ELR (cell line): ENCODE measurements around the gene ABTB1.

Experiments used
- DNase-seq: peaks from one replicate; pipeline ENCODE4 v3.0.0-alpha.2; 2015; ENCODE audit warnings: low read depth

Gene ABTB1

GRCh38 chr3:127672429-127673190 lies at the start of gene ABTB1:
Gene ABTB1, plus strand, starts transcription at chr3:127672952. Its CDS starts 74 bp downstream, at chr3:127673026.
- peak; percentile 87 for DNase-seq

- peak; percentile 47 for DNase-seq
These were observed 48.7 kb upstream of the ABTB1 start for GRCh38 chr3:127624063-127624462.

- DNase-seq = peak; percentile 36
These were observed 46.9 kb upstream of the ABTB1 start for GRCh38 chr3:127625821-127626220.

GRCh38 chr3:127628426-127628787 lies 44.3 kb upstream of the ABTB1 start:
- DNase-seq = no peak

DNA sequence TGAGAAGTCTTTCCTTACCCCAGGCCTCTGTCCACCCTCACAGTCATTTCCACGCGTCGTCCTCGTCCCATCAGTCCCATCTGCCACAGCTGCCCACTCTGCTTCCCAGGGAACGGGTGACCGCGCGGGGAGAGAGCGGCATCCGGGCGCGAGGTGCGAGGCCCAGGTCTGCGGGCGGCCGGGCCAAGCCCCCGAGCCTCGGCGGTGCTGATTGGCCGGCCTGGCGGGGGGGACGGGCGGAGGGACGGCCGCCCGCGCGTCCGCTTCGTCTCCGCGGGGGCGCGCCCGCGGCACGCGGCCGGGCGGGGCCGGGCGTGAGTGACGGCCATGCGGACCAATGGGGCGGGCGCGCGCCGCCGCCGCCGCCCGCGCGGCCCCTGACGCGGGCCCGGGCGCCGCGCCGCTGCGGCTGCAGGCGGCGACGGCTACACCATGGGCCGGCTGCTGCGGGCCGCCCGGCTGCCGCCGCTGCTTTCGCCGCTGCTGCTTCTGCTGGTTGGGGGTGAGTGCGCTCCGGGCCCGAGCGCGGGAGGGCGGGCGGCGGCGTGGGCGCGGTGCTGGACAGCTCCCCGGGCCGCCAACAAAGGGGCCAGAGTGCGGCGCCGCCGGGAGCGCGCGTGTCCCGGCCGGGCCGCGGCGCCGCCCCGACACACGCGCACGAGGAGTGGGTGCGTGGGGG lies 43.8 kb upstream of the ABTB1 start, which contains the start of gene PODXL2:
PODXL2 (plus strand) TSS at position 398 of the 679 bp plus-strand sequence; CDS start at position 433, 35 bp downstream.
- peak; percentile 31 for DNase-seq

DNA sequence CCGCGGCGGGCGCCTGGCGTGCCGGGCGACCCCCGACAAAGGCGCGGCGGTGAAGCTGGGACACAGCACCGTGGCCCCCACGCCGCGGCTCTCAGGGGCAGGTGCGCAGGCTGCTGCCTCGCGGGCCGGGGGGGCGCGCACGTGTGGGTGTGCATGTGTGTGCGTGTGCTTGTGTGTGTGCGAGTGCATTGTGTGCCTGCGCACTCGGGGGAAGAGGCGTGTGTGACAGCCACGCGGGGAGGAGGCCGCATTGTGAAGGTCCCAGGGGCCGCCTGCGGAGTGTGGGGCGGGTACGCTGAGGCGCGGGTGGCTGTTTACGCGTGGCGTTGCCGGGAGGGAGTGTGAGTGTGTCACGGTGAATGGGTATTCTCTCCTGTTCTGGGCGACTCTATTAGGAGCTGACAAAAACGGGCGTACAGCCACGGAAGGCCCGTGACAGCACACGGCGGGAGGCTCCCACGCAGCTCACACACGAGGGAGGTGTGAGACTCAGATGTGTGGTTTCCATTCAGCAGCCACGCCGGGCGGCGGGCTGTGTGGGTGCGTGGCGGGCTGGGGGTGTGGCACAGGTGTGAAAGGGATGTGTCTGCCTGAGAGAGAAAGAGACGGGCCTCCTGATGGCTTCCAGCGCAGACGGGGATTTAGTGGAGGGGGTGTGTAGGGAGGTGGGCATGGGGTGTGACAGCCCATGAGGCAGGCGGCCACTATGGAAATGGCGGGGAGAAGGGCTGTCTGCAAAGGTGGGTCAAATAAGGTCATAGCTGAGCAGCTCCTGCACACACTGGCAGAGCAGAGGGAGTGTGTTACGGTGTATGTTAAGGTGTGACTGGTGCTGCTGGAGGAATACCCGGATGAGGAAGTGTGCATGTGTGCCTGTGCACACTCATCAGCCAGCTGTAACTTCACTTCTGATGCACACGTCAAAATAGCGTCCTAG lies 43.0 kb upstream of the ABTB1 start:
- DNase-seq = no peak

GRCh38 chr3:127630811-127631714 lies 41.7 kb upstream of the ABTB1 start:
- no peak for DNase-seq

- DNase-seq = no peak
These were observed 40.5 kb upstream of the ABTB1 start for GRCh38 chr3:127632035-127632820.

- DNase-seq = no peak
These were observed 38.1 kb upstream of the ABTB1 start for GRCh38 chr3:127634653-127635052.

DNA sequence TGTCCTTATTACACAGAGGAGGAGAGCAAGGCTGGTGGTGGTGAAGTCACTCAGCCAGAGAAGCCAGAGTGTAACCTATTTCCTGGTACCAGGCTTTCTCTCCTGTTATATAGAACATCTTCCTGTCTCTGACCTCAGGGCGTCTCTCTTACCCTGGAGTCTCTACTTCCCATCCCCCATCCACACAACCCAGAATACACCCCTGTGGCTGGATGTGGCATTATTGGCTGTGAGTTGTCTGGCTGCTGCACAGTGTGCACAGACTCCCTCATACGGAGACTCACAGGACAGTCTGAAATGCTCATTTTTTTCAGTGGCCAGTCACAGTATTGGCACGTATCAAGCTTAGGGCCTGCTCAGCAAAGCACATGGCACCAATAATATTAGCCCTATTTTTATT lies 35.2 kb upstream of the ABTB1 start:
- DNase-seq = peak; percentile 35

- DNase-seq = no peak
These were observed 34.8 kb upstream of the ABTB1 start for GRCh38 chr3:127637971-127638370.

GRCh38 chr3:127639173-127640041 lies 33.3 kb upstream of the ABTB1 start:
- peak; percentile 88 for DNase-seq

GRCh38 chr3:127640042-127640355 lies 32.8 kb upstream of the ABTB1 start:
- no peak for DNase-seq

DNA sequence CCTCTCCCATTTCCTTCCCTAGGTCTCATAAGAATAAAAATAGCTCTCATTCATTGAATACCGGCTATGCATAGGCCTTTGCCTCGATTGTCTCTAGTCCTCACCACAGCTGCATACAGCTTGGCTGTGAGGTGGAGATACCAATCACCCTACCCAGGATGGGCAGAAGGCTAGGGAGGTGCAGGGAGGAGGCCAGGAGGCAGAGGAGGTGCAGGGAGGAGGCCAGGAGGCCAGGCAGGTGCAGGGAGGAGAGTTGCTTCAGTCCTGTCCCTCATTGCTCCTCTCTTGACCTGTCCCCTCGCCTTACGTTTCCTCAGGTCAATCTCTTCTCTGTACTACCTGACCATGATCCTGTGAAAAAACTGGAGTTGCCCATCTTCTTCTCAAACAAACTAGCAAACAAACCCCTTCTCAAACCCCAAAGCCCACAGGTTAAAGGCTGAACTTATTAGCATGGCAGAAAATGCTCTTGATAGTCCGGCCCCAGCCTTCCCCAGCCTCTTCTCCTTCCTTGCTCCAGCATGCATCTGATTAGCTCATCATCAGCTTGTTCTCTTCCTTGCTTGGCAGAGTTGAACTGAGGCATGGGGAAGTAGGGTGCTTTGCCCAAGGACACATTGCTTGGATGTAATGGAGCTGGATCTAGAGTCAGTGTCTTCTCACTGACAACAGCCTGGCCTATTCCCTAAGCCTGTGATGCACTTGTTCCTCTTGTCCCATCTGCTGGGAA lies 27.9 kb upstream of the ABTB1 start:
- DNase-seq = no peak

GRCh38 chr3:127645371-127646015 lies 27.3 kb upstream of the ABTB1 start:
- no peak for DNase-seq

- DNase-seq = peak; percentile 19
These were observed 26.2 kb upstream of the ABTB1 start for GRCh38 chr3:127646501-127647046.

GRCh38 chr3:127647166-127647844 lies 25.4 kb upstream of the ABTB1 start:
- no peak for DNase-seq

DNA sequence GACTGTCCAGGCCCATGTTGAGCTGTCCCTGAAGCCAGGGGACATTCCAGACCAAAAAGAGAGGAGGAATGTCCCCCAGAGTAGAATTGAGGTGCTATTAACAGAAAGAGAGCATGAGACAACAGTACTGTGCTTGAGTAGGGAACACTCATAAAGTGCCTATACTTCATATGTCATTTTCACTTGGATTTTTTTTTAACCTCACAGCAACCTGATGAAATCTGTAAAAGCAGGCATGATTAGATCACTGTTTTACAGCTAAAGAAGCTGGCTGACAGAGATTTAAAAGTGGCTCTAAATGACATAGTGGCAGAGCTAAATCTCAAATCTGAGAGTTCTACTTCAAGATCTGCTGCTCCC lies 24.9 kb upstream of the ABTB1 start:
- DNase-seq = no peak
